Measurements from ENCODE around the gene CYP27B1.

The CYP27B1 gene

DNA sequence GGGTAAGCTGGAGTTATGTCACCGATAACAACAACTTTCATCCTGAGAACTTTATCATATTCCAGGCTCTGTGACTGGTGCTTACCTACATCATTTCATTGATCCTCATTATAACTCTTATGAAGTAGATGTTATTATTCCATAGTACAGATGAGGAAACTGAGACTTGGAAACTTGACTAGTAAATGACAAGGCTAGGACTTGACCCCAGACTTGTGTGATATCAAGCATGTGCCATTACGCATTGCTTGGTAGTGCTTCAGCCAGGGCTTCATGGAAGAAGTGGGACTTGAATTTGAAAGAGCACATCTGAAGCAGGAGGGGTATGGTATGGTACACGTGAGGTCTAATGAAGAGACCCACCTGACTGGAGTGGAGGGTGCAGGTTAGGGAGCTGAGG lies 39.8 kb upstream of the CYP27B1 start:
- no peak overlapping the region for H3K4me3 ChIP-seq (ENCODE audit: insufficient read depth, low read length, poor library complexity, severe bottlenecking)
- H3K27me3 ChIP-seq (ENCODE audit: low read length), result no peaks in the 10 kb centered on the region
- no peaks in the 10 kb centered on the region for H3K9me3 ChIP-seq (ENCODE audit: insufficient read depth, low read length)
- no peaks in the 10 kb centered on the region for H3K79me2 ChIP-seq (ENCODE audit: insufficient read depth, low read length)
- H3K4me2 ChIP-seq (ENCODE audit: low read depth, low read length, poor library complexity, severe bottlenecking), result no peak overlapping the region
- no peaks in the 10 kb centered on the region for H3F3A ChIP-seq (ENCODE audit: insufficient read depth)
- no peaks in the 10 kb centered on the region for H4K20me1 ChIP-seq (ENCODE audit: low read depth, low read length)
- no peak overlapping the region for H3K9ac ChIP-seq (ENCODE audit: low read length)
- H3K27ac ChIP-seq (ENCODE audit: low read depth, low read length), result no peak overlapping the region
- no peaks in the 10 kb centered on the region for H3K36me3 ChIP-seq (ENCODE audit: low read length)
- TF ChIP-seq, protein P1, sequence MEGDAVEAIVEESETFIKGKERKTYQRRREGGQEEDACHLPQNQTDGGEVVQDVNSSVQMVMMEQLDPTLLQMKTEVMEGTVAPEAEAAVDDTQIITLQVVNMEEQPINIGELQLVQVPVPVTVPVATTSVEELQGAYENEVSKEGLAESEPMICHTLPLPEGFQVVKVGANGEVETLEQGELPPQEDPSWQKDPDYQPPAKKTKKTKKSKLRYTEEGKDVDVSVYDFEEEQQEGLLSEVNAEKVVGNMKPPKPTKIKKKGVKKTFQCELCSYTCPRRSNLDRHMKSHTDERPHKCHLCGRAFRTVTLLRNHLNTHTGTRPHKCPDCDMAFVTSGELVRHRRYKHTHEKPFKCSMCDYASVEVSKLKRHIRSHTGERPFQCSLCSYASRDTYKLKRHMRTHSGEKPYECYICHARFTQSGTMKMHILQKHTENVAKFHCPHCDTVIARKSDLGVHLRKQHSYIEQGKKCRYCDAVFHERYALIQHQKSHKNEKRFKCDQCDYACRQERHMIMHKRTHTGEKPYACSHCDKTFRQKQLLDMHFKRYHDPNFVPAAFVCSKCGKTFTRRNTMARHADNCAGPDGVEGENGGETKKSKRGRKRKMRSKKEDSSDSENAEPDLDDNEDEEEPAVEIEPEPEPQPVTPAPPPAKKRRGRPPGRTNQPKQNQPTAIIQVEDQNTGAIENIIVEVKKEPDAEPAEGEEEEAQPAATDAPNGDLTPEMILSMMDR (IDR thresholded peaks at IDR 0.05; ENCODE audit: insufficient read depth, low read length, poor library complexity, severe bottlenecking), result no peak
- TF ChIP-seq EZH2phosphoT487 (conservative IDR thresholded peaks at IDR 0.05; ENCODE audit: low read length), result no peak
- H2AFZ ChIP-seq (ENCODE audit: low read depth, low read length, severe bottlenecking), result no peak overlapping the region
- H3K9me2 ChIP-seq (replicated peaks; ENCODE audit: insufficient read depth, low read length), result no peaks in the 10 kb centered on the region

DNA sequence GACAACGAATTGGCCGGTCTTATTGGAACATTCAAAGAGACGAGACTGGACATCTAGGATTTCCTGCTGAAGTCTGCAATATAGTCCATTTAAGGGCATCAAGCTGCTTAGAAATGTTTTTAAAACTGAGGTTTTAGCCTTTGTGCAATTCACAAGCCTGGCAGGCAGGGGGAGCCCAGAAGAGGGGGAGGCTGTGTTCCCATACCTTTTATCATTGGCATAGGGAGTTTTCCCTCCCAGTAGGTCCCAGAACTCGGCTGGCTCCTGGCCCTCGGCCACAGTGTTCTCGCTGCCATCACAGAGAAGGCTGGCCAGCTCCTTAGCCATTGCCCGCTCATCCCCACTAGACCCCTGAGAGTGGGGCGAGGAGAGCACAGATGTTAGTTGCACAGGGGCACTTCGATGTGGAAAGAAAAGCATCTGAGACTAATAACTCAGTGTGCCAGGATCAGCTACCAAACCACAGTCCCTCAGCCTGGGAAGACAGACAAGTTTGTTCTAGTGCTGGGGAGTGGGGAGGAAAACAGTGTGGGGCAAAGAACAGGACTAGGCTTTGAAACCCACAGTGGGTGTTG lies 36.5 kb upstream of the CYP27B1 start:
- TF ChIP-seq, protein P1 (IDR thresholded peaks at IDR 0.05; ENCODE audit: insufficient read depth, low read length, poor library complexity, severe bottlenecking), result peak; percentile 81
- no peak for TF ChIP-seq EZH2phosphoT487 (conservative IDR thresholded peaks at IDR 0.05; ENCODE audit: low read length)
- H3F3A ChIP-seq (ENCODE audit: insufficient read depth), result no peaks in the 10 kb centered on the region
- H4K20me1 ChIP-seq (ENCODE audit: low read depth, low read length), result no peaks in the 10 kb centered on the region
- H3K79me2 ChIP-seq (ENCODE audit: insufficient read depth, low read length), result no peaks in the 10 kb centered on the region
- no peak overlapping the region for H3K9ac ChIP-seq (ENCODE audit: low read length)
- H3K4me2 ChIP-seq (ENCODE audit: low read depth, low read length, poor library complexity, severe bottlenecking), result no peak overlapping the region
- no peak overlapping the region for H3K27ac ChIP-seq (ENCODE audit: low read depth, low read length)
- H3K36me3 ChIP-seq (ENCODE audit: low read length), result no peaks in the 10 kb centered on the region
- no peak overlapping the region for H2AFZ ChIP-seq (ENCODE audit: low read depth, low read length, severe bottlenecking)
- no peak overlapping the region for H3K4me3 ChIP-seq (ENCODE audit: insufficient read depth, low read length, poor library complexity, severe bottlenecking)
- no peaks in the 10 kb centered on the region for H3K27me3 ChIP-seq (ENCODE audit: low read length)
- no peaks in the 10 kb centered on the region for H3K9me2 ChIP-seq (replicated peaks; ENCODE audit: insufficient read depth, low read length)
- H3K9me3 ChIP-seq (ENCODE audit: insufficient read depth, low read length), result no peaks in the 10 kb centered on the region

DNA sequence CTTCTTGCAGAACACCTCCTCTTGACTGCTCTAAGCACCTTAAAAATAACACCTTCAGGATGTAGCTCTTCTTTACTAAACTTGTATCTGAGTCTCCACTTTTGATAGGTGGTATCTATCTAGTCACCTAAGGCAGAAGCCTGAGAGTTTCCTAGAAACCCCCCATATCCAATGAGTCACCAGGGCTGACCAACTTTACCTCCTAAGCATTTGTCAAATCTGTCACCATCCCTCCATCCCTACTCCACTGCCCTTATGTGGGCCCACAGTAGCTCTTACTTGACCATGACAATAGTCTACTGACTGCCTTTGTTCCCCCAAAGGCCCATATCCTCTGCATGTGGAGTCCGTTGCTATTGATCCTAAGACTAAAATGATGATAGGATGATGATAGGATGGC lies 35.7 kb upstream of the CYP27B1 start:
- H2AFZ ChIP-seq (ENCODE audit: low read depth, low read length, severe bottlenecking), result no peak overlapping the region
- no peak overlapping the region for H3K4me3 ChIP-seq (ENCODE audit: insufficient read depth, low read length, poor library complexity, severe bottlenecking)
- no peaks in the 10 kb centered on the region for H3K9me3 ChIP-seq (ENCODE audit: insufficient read depth, low read length)
- TF ChIP-seq EZH2phosphoT487 (conservative IDR thresholded peaks at IDR 0.05; ENCODE audit: low read length), result no peak
- TF ChIP-seq, protein P1 (IDR thresholded peaks at IDR 0.05; ENCODE audit: insufficient read depth, low read length, poor library complexity, severe bottlenecking), result no peak
- peaks cover 2% of the 10 kb centered on the region; the same call in 1 of the 2 replicates for H3K36me3 ChIP-seq (ENCODE audit: low read length)
- no peaks in the 10 kb centered on the region for H3K27me3 ChIP-seq (ENCODE audit: low read length)
- 0 out of 2 replicates have a peak, but pooled peaks cover 5% of the 10 kb centered on the region for H3F3A ChIP-seq (ENCODE audit: insufficient read depth)
- H3K4me2 ChIP-seq (ENCODE audit: low read depth, low read length, poor library complexity, severe bottlenecking), result no peak overlapping the region
- H3K9me2 ChIP-seq (replicated peaks; ENCODE audit: insufficient read depth, low read length), result no peaks in the 10 kb centered on the region
- H3K79me2 ChIP-seq (ENCODE audit: insufficient read depth, low read length), result no peaks in the 10 kb centered on the region
- H3K27ac ChIP-seq (ENCODE audit: low read depth, low read length), result no peak overlapping the region
- no peaks in the 10 kb centered on the region for H4K20me1 ChIP-seq (ENCODE audit: low read depth, low read length)
- H3K9ac ChIP-seq (ENCODE audit: low read length), result no peak overlapping the region

Data from SU-DHL-6 (cell line).